ENCODE data around the gene ANKRD66. TPM values are rescaled to one million over a fixed set of nuclear protein-coding genes. Genes with fewer than 3 reads are reported as not detected.
"Not testable (repeated sequence)": the region's sequence is repeated elsewhere in the genome, so short reads cannot be mapped to it uniquely, and the experiment has no call there.

Gene ANKRD66
- total RNA-seq, 1 donor from 2014 or later = not detected

- intact Hi-C loops (cut with micrococcal nuclease) = no loop called here
- Mint-ChIP-seq H3K4me3 (no peak overlapping the region), H3K36me3 (ENCODE audit: low read depth) (no peaks in the 10 kb centered on the region), H3K27me3 (peaks cover 13% of the 10 kb centered on the region), H3K9me3 (no peaks in the 10 kb centered on the region), H3K27ac (no peak overlapping the region), H3K4me1 (no peaks in the 10 kb centered on the region)
- no peak for DNase-seq
Observed at GRCh38 chr6:46741482-46741881, 5.3 kb upstream of the ANKRD66 start.

- no peaks in the 10 kb centered on the region for H3K9me3 Mint-ChIP-seq
- H3K4me3 Mint-ChIP-seq = no peak overlapping the region
- no peak for DNase-seq
- peaks cover 11% of the 10 kb centered on the region for H3K27me3 Mint-ChIP-seq
- intact Hi-C loops (cut with micrococcal nuclease) = no loop called here
- no peaks in the 10 kb centered on the region for H3K36me3 Mint-ChIP-seq (ENCODE audit: low read depth)
- no peak overlapping the region for H3K27ac Mint-ChIP-seq
- no peaks in the 10 kb centered on the region for H3K4me1 Mint-ChIP-seq
Observed at GRCh38 chr6:46741910-46742309, 4.8 kb upstream of the ANKRD66 start.

- no peak for DNase-seq
- intact Hi-C loops (cut with micrococcal nuclease) = no loop called here
- H3K4me1 Mint-ChIP-seq = no peaks in the 10 kb centered on the region
- no peaks in the 10 kb centered on the region for H3K9me3 Mint-ChIP-seq
- no peaks in the 10 kb centered on the region for H3K27me3 Mint-ChIP-seq
- H3K4me3 Mint-ChIP-seq = no peak overlapping the region
- H3K36me3 Mint-ChIP-seq (ENCODE audit: low read depth) = no peaks in the 10 kb centered on the region
- H3K27ac Mint-ChIP-seq = no peak overlapping the region
Observed at GRCh38 chr6:46743425-46744158, 3.1 kb upstream of the ANKRD66 start.

DNA sequence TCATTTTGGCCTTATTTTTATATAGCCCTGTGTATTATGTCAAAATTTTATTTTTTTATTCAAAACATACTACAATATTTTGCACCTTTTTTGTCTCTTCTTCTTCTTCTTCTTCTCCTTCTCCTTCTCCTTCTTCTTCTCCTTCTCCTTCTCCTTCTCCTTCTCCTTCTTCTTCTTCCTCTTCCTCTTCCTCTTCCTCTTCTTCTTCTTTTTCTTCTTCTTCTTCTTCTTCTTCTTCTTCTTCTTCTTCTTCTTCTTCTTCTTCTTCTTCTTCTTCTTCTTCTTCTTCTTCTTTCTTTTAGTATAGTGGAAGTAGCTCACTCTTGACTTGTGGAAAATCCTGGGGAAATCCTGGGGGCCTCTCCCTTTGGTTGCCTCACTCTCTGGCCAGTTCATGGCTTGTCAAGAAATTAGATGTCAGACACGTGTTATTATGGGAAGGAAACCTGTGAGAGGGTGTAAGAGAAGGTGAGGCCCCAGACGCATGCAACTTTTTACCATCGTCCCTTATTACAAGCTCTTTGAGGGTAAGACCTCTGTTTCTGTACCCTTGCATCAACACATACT lies 2.5 kb upstream of the ANKRD66 start:
- H3K4me1 Mint-ChIP-seq; intact Hi-C loops (cut with micrococcal nuclease): not testable (repeated sequence)

DNA sequence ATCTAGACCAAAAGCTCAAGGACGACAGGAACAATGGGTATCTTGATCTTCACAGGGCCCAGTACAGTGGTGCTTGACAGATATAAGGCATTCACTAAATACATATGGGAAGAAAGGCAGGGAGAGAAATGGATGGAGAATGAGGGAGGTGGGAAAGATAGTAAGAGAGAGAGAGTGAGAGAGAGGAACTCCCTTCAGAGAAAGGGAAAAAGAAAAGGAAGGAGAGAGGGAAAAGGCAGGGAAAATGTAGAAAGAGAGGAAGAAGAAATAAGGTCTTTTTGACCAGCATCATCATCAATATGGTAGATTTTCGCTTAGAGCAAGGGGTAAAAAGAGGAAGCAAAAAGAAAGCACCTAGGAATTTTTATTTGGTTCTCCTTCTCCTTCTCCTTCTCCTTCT lies 760 bp upstream of the ANKRD66 start:
- Mint-ChIP-seq H3K4me1 (no peaks in the 10 kb centered on the region), H3K4me3 (no peak overlapping the region), H3K27me3 (no peaks in the 10 kb centered on the region), H3K36me3 (ENCODE audit: low read depth) (no peaks in the 10 kb centered on the region), H3K27ac (no peak overlapping the region), H3K9me3 (no peaks in the 10 kb centered on the region)
- intact Hi-C loops (cut with micrococcal nuclease) = no loop called here
- no peak for DNase-seq

More for the DNA sequence above, 2.5 kb upstream of the ANKRD66 start:
- not testable (repeated sequence) for H3K9me3 Mint-ChIP-seq; DNase-seq; H3K27me3 Mint-ChIP-seq; H3K27ac Mint-ChIP-seq; H3K4me3 Mint-ChIP-seq; H3K36me3 Mint-ChIP-seq (ENCODE audit: low read depth)

GRCh38 chr6:46748940-46749503 lies 2.3 kb downstream of the ANKRD66 start:
- H3K9me3 Mint-ChIP-seq = no peaks in the 10 kb centered on the region
- no peak overlapping the region for H3K27ac Mint-ChIP-seq

DNA sequence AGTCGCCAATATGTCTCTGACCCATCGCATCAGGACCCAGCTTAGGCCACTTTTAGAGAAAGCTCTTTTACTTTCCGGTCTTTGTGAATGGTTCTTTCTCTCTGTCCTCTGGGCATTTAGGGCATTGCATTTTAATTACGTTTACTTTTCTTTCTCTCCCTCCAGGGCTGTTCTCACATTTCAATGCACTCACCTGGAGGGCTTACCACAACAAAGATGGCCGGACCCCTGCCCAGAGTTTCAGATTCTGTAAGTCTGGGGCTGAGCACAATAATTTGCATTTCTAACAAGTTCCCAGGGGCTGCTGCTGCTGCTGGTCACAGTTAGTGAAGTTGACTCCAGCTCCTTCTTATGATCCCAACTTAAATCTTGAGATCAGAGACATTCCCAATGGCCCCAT lies 3.0 kb downstream of the ANKRD66 start:
- intact Hi-C loops (cut with micrococcal nuclease) = no loop called here
- Mint-ChIP-seq H3K27me3 (no peaks in the 10 kb centered on the region), H3K4me1 (no peaks in the 10 kb centered on the region), H3K4me3 (no peak overlapping the region), H3K36me3 (ENCODE audit: low read depth) (no peaks in the 10 kb centered on the region), H3K27ac (no peak overlapping the region), H3K9me3 (no peaks in the 10 kb centered on the region)
- DNase-seq = no peak

More at GRCh38 chr6:46748940-46749503, 2.3 kb downstream of the ANKRD66 start:
- Mint-ChIP-seq H3K4me1 (no peaks in the 10 kb centered on the region), H3K36me3 (ENCODE audit: low read depth) (no peaks in the 10 kb centered on the region), H3K4me3 (no peak overlapping the region), H3K27me3 (no peaks in the 10 kb centered on the region)
- no peak for DNase-seq
- intact Hi-C loops (cut with micrococcal nuclease) = no loop called here

GRCh38 chr6:46751658-46752057 lies 4.9 kb downstream of the ANKRD66 start:
- H3K9me3 Mint-ChIP-seq = no peaks in the 10 kb centered on the region
- intact Hi-C loops (cut with micrococcal nuclease) = no loop called here
- H3K36me3 Mint-ChIP-seq (ENCODE audit: low read depth) = no peaks in the 10 kb centered on the region
- H3K4me3 Mint-ChIP-seq = no peak overlapping the region
- no peaks in the 10 kb centered on the region for H3K4me1 Mint-ChIP-seq
- H3K27me3 Mint-ChIP-seq = no peaks in the 10 kb centered on the region
- no peak overlapping the region for H3K27ac Mint-ChIP-seq
- no peak for DNase-seq

DNA sequence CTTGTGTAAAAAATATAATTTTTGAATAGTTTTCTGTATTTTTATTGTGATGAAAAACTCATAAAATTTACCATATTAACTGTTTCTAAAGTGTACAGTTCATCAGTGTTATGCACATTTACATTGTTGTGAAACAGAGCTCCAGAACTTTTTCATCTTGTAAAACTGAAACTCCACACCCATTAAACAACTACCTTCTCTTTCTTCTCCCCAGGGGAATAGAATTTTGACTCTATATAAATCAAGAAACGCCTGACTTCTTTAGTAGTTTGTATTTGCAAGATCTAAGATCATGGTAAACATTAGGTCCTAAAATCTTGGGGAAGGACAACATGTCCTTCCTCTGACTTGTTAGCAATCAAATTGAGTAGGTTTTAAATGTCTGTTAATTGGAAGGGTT lies 9.1 kb downstream of the ANKRD66 start:
- no peak overlapping the region for H3K4me3 Mint-ChIP-seq
- no peak overlapping the region for H3K27ac Mint-ChIP-seq
- H3K9me3 Mint-ChIP-seq = no peaks in the 10 kb centered on the region
- intact Hi-C loops (cut with micrococcal nuclease) = no loop called here
- no peaks in the 10 kb centered on the region for H3K4me1 Mint-ChIP-seq
- no peak for DNase-seq
- H3K36me3 Mint-ChIP-seq (ENCODE audit: low read depth) = no peaks in the 10 kb centered on the region
- H3K27me3 Mint-ChIP-seq = no peaks in the 10 kb centered on the region

DNA sequence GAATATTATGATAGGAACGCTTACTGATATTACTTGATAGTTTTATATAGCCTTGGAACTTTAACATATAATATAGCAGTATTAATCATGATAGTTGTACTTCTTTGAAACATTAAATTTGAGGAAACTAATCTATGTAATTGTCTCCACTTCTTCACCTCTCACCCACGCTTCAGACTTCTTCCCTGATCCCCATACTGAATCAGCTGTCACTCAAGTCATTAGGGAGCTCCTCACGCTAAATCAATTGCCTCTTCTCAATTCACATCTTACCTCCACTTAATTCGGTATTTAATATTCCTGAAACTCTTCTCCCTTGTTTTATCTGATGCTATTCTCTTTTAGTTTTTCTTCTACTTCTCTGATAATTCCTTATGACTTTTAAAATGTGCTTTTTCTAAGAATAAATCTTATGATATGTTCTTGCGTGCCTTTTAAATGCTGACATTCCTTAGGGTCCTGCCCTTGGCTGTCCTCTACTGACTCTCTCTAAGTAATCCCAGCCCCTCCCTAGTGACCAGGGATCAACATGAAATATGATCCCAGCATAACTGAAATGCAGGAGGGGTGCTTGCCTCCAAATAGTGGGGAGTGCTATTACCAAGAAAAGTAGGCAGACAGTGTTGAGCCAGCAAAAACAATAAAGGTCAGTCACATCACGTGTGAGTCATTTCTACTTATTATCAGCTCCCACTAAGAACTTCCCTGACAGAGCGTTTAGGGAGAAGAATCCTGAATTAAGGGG lies 9.9 kb downstream of the ANKRD66 start:
- DNase-seq = peak; percentile 31
- H3K4me3 Mint-ChIP-seq = no peak overlapping the region
- no peaks in the 10 kb centered on the region for H3K9me3 Mint-ChIP-seq
- intact Hi-C loops (cut with micrococcal nuclease) = no loop called here
- no peaks in the 10 kb centered on the region for H3K27me3 Mint-ChIP-seq
- H3K36me3 Mint-ChIP-seq (ENCODE audit: low read depth) = no peaks in the 10 kb centered on the region
- no peak overlapping the region for H3K27ac Mint-ChIP-seq
- no peaks in the 10 kb centered on the region for H3K4me1 Mint-ChIP-seq

DNA sequence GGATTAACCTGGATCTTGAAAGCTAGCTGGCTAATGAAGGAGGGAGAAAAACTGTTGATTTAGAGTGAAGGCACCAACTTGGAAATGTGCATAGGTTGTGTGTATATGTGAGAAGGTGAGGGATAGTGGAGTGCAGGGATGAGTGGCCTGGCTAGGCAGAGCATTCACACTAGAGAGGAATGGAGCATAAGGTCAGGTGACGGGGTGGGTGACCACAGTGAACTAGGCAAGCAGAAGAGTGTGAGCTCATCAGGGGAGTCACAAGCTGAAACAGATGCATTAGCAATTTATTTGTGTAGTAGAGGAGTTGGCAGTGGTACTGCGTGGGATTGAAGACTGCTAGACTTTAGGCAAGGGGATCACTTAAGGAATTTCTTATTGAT lies 10.5 kb downstream of the ANKRD66 start:
- Mint-ChIP-seq H3K4me3 (no peak overlapping the region), H3K27ac (no peak overlapping the region), H3K36me3 (ENCODE audit: low read depth) (no peaks in the 10 kb centered on the region), H3K27me3 (no peaks in the 10 kb centered on the region), H3K4me1 (no peaks in the 10 kb centered on the region), H3K9me3 (no peaks in the 10 kb centered on the region)
- intact Hi-C loops (cut with micrococcal nuclease) = no loop called here
- DNase-seq = no peak

GRCh38 chr6:46758960-46759753 lies 12.4 kb downstream of the ANKRD66 start:
- Mint-ChIP-seq H3K4me3 (no peak overlapping the region), H3K4me1 (no peaks in the 10 kb centered on the region), H3K36me3 (ENCODE audit: low read depth) (no peaks in the 10 kb centered on the region), H3K9me3 (no peaks in the 10 kb centered on the region), H3K27ac (no peak overlapping the region), H3K27me3 (no peaks in the 10 kb centered on the region)
- DNase-seq = no peak
- intact Hi-C loops (cut with micrococcal nuclease) = no loop called here

- peak; percentile 45 for DNase-seq
- Mint-ChIP-seq H3K27ac (no peak overlapping the region), H3K4me3 (no peak overlapping the region), H3K27me3 (peaks cover 1% of the 10 kb centered on the region), H3K9me3 (no peaks in the 10 kb centered on the region), H3K36me3 (ENCODE audit: low read depth) (no peaks in the 10 kb centered on the region), H3K4me1 (no peaks in the 10 kb centered on the region)
- intact Hi-C loops (cut with micrococcal nuclease) = no loop called here
Observed at GRCh38 chr6:46760925-46761324, 14.2 kb downstream of the ANKRD66 start.
